GM19043 (cell line): ENCODE results near the gene AGAP9.
A peak's percentile ranks its signal among the peaks of the same experiment; 100 is the strongest.
"Not testable (repeated sequence)": the region's sequence is repeated elsewhere in the genome, so short reads cannot be mapped to it uniquely, and the experiment has no call there.

ENCODE experiments used
- ATAC-seq: cut with Tn5 transposase; IDR thresholded peaks from one replicate; pipeline ENCODE4 v1.9.1; 2021; ENCODE audit warnings: low read depth; ENCODE audit not compliant: unreplicated experiment

Gene AGAP9

GRCh38 chr10:47489630-47490029 lies 33.8 kb downstream of the AGAP9 start:
- not testable (repeated sequence) for ATAC-seq

- not testable (repeated sequence) for ATAC-seq
These were observed 37.5 kb downstream of the AGAP9 start for GRCh38 chr10:47485943-47486342.

DNA sequence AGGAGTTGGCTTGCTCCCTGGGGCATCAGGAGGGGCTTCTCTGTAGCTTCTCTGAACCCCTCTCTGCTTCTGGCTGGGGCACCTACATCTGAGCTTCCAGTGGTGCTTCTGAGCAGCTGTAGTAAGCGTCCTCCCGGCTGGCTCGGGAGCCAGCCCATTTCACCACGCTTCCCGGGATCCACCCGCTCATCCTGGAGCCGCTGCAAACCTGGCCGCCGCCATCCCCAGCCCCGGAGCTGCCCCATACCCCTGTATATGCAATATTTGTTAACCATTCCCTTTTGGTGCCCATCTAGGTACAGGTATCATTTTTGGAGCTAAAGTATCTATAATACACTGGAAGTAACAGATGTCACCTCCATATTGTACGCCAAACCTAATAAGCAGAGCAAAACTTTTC lies 38.7 kb downstream of the AGAP9 start:
- not testable (repeated sequence) for ATAC-seq

GRCh38 chr10:47483923-47484322 lies 39.5 kb downstream of the AGAP9 start, which contains the start of gene ANXA8:
TSS of gene ANXA8 (minus strand) at chr10:47484115. CDS start at chr10:47483933, 182 bp downstream.
- ATAC-seq, result not testable (repeated sequence)

- not testable (repeated sequence) for ATAC-seq
These were observed 41.1 kb downstream of the AGAP9 start for GRCh38 chr10:47482367-47482766.

GRCh38 chr10:47481768-47482181 lies 41.7 kb downstream of the AGAP9 start:
- ATAC-seq, result not testable (repeated sequence)

- not testable (repeated sequence) for ATAC-seq
These were observed 42.2 kb downstream of the AGAP9 start for GRCh38 chr10:47481182-47481766.

DNA sequence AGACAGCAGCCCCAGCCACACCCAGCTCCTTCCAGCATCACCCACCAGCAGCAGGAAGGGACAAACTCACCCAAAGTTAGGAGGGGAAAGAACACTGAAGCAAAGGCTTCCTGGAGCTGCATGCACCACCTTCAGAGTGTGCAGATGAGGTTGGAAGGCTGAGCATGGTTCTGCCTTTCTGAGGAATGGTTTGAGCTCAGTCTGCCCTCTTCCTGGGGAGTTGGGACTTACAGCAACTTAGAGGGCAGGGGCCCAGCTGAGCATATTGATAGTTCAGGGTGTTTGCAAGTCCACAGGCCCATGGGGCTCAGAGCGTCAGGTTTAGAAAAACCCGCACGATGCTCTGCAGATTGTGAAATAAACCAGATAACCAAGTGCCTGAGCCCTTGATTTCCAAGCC lies 43.3 kb downstream of the AGAP9 start:
- not testable (repeated sequence) for ATAC-seq

- not testable (repeated sequence) for ATAC-seq
These were observed 45.3 kb downstream of the AGAP9 start for GRCh38 chr10:47478114-47478513.

DNA sequence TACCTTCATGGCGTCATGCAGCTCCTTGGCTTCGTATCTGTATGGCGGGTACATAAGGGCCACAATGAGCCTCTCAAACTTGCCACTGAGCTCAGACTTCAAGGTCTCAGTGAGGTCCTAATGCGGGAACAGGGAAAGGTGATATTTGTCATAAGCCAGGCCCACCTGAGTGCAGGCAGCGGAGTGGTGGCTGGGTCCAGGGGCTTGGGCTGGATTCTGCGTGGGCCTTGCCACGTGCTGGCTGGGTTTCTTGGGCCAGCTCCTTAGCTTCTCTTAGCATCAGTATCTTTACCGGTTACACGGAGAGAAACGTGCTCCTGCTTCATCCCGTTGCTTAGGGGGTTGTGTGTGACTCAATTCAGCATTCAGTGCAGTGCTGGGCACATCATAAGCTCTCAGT lies 46.4 kb downstream of the AGAP9 start:
- ATAC-seq, result not testable (repeated sequence)

DNA sequence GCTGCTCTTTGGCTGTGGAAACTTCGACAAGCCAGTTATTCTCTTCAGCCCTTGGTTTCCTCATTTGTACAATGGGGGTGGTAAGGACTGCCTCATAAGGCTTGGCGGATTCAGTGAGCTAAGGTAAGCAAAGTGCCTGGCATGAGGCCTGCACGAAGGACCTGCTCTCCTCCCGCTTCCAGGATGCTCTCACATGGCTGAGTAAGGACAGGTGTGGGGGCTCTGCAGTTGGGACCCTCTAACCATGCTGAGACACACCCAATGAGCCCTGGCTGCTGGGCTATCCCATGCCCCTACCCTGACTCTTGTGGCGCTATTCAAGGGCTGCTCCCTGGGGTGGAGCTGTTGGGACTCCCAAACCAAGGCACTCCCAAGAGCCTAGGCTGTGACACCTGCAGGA lies 48.3 kb downstream of the AGAP9 start:
- not testable (repeated sequence) for ATAC-seq

DNA sequence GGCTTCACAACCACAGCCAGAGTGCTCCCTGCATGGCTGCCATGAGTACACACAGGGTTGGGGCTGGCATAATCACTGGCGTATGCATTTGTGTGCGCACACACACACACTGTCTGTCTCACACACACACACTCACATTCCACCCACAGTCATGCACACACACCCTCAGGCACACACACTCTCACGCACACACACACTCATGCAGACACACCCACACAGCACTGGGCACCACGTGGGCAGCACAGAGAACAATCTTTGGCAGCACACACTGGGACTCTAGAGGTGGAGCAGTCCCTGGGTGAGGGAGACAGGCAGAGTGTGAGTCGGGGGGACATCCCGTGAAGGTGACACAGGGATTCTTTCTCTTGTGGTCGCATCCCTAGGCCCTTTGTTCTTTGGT lies 49.9 kb downstream of the AGAP9 start:
- ATAC-seq, result not testable (repeated sequence)

GRCh38 chr10:47472647-47473046 lies 50.8 kb downstream of the AGAP9 start:
- peak; percentile 57 for ATAC-seq

- not testable (repeated sequence) for ATAC-seq
These were observed 51.4 kb downstream of the AGAP9 start for GRCh38 chr10:47472072-47472471.

- not testable (repeated sequence) for ATAC-seq
These were observed 54.5 kb downstream of the AGAP9 start for GRCh38 chr10:47468731-47469528.

- ATAC-seq, result not testable (repeated sequence)
These were observed 55.5 kb downstream of the AGAP9 start for GRCh38 chr10:47467957-47468356.

- ATAC-seq, result not testable (repeated sequence)
These were observed 56.0 kb downstream of the AGAP9 start for GRCh38 chr10:47467458-47467857.

- not testable (repeated sequence) for ATAC-seq
These were observed 58.1 kb downstream of the AGAP9 start for GRCh38 chr10:47465216-47465917.

GRCh38 chr10:47462577-47463358 lies 60.7 kb downstream of the AGAP9 start:
- not testable (repeated sequence) for ATAC-seq

GRCh38 chr10:47461261-47461687 lies 62.2 kb downstream of the AGAP9 start:
- ATAC-seq, result not testable (repeated sequence)
